Stimulated activated CD4-positive, alpha-beta T cell treated with anti-CD3 and anti-CD28 coated beads, Interleukin-4, amount 100 ng/mL, for 4 hours (primary cell): ENCODE data around the gene PDGFRA.
A peak's percentile ranks its signal among the peaks of the same experiment; 100 is the strongest.

Experiments
- DNase-seq, 2 experiments: peaks; one replicate each; pipeline ENCODE4 v3.0.0-alpha.2; 2020

The PDGFRA gene

DNA sequence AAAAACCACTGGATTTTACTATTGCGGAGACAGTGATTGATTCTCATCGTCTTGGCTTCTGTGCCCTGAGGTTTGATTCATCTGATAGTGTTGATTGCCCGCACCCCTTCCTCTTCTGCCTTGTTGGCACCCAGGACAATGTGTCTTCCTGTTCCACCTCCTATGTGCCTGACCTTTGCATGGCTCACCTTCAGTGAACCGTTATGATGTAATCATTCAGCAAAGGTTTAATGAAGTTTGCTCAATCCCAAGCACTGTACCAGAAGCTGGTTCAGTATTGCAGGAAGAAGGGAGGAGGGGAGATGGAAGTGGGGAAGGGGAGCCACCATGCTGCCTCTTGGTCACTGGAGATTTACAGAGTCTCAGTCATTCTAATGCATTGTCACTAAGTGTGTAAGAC lies 36.3 kb downstream of the PDGFRA start:
- DNase-seq, result no peak

DNA sequence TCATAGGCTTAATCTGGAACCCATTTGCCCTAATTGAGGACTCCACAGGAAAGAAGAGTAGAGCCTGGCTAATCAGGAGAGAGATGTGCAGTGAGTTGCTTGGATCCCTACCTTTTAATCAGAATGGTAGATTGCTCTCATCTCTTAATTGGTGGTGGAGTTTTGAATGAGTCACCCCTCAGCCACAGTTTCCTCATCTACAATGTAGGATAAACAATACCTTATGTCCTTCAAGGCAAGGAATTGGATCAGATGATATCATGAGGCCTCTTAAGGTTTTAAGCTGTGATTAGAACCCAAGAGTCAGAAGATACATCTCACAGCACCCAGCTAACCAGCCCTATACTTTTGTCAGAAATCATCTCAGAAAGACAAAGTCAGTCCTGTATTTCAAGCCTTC lies 39.1 kb downstream of the PDGFRA start:
- no peak for DNase-seq

DNA sequence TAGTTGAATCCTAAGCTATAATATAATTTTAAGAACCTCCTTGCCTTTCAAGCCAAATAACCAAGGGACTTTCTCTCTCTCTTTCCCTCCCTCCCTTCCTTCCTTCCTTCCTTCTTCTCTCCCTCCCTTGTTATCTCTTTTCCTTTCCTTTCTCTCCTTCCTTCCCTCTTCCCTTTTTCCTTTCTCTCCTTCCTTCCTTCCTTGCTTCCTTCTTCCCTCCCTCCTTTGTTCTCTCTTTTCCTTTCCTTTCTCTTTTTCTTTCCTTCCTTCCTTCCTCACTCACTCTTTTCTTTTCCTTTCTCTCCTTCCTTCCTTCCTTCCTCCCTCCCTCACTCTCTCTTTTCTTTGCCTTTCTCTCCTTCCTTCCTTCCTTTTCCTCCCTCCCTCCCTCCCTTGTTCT lies 42.4 kb downstream of the PDGFRA start:
- DNase-seq, result no peak

DNA sequence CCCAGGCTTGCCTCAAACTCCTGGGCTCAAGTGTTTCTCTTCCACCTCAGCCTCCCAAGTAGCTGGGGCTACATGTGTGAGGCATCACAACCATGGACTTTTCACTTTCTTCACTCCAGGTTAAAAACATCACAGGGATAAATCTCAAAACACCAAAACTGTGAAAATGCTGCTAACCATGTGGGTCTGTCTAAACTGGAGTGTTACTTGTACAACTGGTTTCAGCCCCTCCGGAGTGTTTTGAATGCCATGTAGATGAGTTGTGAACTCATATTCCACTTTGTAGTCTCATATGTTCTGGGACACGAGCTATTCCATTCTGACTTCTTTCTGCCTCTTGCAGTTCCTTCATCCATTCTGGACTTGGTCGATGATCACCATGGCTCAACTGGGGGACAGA lies 43.0 kb downstream of the PDGFRA start:
- no peak for DNase-seq

DNA sequence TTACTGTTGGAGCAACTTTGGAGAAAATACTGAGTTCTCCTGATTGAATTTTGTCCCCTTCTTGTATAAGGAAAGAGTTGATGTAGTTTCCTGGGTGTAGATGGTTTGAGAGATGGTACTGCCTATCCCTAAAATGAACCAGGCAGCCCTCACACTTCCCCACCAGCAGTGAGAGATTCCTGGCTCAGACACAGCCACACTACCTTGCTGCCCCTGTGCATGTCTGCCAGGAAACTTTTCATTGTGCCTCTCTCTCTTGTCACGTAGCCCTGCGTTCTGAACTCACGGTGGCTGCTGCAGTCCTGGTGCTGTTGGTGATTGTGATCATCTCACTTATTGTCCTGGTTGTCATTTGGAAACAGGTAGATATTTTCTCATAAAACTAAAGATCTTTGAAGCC lies 45.2 kb downstream of the PDGFRA start:
- DNase-seq, result no peak

DNA sequence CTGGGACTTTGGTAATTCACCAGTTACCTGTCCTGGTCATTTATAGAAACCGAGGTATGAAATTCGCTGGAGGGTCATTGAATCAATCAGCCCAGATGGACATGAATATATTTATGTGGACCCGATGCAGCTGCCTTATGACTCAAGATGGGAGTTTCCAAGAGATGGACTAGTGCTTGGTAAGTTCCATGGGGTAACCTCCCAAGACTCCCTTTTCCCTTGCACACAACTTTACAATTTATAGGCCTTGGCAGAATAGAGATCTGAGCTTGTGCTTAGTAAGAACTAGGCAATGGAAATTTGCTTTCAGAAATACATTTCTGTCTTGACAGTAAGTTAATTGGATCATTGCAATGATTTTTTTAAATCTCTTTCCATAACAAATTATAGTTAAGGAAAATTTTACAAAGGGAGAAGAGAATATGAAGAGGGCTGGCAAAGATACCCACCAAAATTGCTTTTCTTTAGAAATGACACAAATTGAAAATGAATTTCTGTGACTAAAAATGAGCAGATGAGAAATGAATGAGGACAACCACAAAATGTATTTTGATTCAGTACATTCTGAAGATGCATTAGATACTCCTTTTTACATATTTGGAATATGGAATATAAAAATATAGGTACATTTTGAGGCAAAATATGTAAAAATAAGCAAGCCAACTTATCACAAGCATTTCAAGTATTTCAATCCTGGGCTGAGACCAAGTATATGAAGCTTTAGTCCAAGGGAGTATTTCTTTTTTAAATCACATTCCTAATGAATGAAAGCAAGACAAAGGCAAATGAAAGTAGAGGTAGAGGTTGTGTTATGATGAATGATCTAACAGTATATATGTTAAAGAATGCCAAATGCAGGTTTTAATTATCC lies 45.9 kb downstream of the PDGFRA start:
- DNase-seq, result no peak

DNA sequence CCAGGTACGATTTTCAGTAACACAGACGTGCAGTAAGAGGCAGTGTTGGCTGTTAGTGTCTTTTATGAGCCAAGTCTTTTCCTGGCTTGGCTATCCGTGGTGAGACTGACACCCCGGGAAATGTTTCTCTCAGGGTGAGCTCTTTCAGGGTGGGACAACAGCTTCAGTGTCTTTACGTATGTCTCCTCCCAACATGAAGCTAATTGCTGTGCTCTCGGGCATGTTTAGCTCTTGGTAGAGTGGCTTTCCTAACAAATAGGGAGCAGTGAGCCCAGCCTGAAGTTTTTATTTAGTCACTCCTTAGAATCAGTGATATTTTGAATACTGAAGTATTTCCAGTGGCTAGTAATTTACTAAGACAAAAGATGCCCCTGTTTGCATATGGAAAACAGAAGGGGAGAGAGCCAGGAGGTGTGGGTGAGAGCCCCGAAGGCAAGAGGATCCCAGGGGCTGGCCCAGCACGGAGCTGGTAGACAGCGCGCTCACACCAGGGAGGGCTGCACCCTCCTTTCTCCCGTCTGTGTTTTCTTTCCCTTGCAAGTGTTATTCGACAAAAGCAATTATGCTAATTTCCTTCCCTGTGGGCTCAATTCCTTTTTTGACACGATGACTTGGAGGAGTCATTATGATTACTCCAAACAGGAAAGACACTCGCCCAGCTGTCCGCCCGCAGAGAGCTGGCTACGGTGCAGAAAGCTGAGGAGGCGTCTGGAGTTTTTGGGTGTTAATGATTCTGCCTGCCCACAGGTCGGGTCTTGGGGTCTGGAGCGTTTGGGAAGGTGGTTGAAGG lies 47.7 kb downstream of the PDGFRA start:
- no peak for DNase-seq

DNA sequence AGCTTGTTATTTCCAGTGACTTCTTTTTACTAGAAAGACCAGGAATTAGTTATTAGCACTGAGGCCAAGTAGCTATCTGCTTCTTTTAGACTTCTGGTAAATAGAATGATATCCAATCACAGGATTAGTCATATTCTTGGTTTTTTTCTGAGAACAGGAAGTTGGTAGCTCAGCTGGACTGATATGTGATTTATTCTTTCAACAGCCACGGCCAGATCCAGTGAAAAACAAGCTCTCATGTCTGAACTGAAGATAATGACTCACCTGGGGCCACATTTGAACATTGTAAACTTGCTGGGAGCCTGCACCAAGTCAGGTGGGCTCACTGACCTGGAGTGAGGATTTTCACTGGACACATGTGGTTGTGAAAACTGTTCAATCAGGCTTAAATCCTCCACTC lies 48.6 kb downstream of the PDGFRA start:
- no peak for DNase-seq

DNA sequence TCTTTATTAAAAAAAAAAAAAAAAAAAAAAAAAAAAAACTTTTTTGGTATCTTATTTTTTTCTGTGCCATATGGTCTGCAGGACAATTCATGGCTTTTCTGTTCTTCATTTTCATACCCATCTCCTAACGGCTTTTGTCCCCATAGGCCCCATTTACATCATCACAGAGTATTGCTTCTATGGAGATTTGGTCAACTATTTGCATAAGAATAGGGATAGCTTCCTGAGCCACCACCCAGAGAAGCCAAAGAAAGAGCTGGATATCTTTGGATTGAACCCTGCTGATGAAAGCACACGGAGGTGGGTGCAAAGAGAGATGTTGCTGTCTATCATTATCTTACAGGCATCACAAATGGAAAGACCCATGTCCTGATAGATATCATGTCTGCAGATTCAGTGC lies 49.1 kb downstream of the PDGFRA start:
- DNase-seq, result no peak

DNA sequence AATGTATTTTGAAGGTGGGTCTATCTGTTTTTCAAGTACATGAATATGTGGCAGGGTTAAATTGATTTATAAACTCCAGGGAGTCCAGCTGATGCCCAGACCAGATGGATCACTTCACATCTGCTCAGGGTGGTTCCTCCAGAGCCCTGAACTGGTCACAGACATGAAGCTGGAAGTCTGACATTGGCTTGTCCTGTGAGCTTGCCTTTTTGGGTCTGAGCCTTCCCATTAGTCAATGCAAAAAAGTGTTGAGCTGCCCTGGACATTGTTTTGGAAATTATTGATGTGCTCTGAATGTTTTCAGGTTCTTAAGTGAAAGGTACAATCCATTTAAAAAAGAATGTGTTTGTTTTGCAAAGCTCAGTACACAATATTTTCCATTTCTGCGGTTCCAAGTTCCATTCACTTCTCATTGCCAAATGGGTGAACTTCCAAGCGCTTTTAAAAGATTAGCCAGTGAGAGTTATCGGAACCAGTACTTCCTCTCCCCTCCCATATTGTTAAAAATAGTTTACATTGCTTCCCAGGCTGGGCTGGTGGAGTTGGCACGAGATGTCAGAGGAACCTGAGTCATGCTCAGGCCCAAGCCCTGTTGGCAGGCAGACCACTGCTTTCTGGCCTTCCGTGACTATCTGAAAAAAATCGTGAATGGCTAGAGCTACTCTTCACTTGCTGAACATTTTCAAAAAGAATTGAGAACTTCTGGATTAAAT lies 52.1 kb downstream of the PDGFRA start:
- DNase-seq, result no peak

DNA sequence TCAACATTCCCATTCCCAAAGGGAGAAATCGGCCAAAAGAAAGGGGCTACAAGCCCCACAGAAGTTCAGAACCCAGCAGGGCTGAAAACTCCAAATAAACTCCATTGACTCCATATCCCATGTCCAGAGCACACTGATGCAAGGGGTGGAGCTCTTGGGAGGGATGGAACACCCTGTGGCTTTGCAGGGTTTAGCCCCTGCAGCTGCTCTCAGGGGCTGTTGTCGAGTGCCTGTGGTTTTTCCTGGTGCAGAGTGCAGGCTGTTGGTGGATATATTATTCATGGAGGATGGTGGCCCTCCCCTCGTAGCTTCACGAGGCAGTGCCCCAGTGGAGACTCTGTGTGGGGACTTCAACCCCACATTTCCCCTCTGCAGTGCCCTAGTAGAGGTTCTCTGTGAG lies 53.7 kb downstream of the PDGFRA start:
- no peak for DNase-seq

DNA sequence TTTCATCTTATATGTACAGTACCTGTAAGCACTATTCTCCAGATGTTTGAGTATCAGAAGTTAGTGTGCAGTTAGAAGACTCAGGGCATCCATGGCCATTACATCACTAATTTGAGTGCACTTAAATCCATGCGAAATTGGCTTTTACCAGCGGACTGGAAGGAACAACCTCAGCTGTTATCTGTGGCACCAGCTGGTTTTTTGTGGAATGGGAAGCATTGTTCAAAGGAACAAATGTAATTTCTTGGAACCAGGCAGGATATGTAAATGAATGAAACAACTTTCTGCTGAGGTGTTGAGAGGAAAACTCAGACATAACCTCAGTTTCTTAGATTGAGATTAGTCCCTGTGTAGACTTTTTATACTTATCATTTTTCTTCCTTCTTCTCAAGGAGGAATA lies 60.2 kb downstream of the PDGFRA start:
- no peak for DNase-seq

DNA sequence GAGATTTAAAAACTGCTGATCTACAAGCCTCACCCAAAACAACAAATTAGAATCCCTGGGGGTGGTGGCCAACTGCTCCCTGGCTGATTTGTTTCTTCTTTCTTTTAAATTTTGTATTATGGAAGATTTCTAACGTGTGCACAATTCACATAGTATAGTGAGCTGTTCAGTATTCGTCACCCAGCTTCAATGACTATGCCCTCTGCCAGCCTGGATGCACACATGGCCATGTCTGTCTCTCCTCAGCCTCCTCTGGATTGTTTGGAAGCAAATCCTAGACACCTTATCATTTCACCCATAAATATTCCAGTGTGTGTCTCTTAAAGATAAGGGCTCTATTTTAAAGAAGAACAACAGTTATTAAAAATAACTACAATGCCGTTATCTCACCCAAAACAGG lies 61.9 kb downstream of the PDGFRA start:
- DNase-seq, result no peak

DNA sequence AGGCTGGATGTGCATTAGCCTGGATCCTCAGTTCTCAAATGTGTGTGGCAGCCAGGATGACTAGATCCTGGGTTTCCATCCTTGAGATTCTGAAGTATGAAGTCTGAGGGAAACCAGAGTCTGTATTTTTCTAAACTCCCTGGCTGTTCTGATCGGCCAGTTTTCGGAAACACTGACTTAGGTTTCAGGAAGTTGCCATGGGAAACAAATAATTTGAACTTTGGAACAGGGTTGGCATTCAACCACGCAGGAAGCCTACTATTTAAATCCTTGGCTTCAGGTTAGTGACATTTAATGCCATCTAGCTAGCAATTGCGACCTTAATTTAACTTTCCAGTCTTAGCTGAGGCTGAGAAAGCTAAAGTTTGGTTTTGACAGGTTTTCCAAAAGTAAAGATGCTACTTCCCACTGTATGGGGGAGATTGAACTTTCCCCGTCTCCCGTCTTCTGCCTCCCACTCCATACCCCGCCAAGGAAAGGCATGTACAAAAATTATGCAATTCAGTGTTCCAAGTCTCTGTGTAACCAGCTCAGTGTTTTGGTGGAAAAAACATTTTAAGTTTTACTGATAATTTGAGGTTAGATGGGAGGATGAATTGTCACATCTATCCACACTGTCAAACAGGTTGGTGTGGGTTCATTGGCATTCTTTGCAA lies 67.6 kb downstream of the PDGFRA start:
- no peak for DNase-seq

DNA sequence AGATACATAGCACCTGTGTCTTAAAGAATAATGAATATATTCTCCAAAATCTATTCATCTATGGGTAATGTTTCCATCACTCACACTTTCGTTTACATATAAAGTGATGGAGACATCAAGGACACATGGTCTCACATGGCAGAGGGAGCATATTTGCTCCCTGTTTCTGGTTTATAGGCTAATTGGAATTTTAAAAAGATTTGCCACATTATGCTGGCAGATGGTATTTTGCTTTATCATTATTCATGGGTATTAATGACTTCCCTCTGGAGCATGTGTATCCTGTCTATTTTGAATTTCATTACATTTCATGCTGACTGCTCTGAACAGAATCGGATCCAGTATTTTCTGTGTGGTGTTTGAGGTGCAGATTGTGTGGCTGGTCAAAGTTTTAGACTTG lies 79.0 kb downstream of the PDGFRA start:
- DNase-seq, result no peak

DNA sequence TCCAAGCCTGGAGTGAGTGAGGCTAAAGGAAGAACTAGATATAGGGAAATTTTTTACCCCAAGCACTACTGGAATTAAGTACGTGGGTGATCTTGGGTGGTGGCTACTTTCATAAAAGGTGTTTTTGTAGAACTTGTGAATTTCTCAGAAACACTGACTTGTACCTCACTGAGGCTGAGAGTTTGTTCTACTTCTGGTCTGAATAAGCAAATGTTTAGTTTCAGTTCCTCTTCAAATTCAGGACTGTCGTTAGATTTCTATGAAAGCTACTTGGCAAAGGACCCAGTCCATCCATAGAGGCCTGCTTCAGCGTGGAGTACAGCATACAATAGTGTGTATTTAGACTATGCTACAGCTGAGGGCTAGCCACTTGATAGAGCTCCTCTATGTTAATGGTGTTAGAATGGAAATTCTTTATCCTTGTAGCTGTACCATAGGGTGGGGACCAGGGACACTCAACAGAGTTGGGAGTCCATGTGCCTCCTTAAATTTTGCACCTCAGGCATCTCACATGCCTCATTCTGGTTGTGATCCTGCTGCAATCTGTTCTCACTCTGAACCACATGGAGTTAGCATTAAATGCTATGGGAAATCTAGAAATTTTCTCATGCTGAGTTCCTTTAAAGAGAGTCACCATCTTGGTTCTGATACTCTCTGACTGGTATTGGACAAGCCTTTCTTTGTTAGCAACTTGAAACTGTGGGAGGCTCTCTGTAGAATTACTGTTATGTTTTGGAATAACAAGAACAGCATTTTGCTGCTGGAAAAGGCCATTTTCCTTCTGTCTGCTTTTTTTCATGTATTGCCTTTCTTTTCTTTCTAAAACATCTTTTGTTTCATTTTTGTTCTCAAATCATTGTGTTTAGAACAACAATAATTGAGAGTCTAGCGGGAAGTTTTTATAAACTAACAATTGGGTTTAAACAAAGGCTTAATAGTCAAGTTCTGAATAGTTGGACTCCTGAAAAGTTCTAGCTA lies 86.8 kb downstream of the PDGFRA start:
- no peak for DNase-seq

DNA sequence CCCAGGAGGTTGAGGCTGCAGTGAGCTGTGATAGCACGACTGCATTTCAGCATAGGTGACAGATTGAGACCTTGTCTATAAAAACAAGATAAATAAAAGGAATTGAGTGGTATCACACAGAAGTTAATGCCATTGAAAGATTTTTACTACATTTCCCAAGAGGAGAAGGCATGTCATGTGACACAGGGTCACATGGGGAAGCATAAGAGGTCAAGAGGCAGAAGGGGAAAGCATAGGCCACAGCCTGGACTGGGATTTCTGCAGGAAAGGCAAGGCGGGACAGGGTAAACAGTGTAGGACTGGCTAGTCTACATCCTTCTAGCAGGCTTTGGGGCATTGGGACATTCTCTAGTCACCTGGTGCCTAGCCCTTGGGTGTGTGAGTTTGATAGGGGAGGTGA lies 88.6 kb downstream of the PDGFRA start:
- no peak for DNase-seq

DNA sequence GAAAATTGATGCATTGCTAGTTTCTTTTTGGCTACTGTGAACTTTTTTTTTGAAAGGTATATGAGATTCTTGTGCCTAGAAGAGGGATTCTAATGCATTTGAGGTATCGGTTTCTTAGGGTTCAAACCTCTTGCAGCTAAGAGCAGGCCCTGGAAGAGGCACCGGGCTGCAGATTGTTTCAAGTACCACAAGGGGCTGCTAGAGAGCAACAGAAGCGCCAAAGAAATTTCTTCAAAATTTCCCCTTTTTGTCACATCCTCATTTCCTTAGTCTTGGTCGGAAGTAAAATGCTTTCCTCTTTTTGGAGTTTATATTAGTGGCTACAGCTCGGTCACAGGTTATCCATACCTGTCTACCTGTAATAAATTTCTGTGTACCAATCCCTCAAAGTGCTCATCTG lies 89.8 kb downstream of the PDGFRA start:
- DNase-seq, result no peak

DNA sequence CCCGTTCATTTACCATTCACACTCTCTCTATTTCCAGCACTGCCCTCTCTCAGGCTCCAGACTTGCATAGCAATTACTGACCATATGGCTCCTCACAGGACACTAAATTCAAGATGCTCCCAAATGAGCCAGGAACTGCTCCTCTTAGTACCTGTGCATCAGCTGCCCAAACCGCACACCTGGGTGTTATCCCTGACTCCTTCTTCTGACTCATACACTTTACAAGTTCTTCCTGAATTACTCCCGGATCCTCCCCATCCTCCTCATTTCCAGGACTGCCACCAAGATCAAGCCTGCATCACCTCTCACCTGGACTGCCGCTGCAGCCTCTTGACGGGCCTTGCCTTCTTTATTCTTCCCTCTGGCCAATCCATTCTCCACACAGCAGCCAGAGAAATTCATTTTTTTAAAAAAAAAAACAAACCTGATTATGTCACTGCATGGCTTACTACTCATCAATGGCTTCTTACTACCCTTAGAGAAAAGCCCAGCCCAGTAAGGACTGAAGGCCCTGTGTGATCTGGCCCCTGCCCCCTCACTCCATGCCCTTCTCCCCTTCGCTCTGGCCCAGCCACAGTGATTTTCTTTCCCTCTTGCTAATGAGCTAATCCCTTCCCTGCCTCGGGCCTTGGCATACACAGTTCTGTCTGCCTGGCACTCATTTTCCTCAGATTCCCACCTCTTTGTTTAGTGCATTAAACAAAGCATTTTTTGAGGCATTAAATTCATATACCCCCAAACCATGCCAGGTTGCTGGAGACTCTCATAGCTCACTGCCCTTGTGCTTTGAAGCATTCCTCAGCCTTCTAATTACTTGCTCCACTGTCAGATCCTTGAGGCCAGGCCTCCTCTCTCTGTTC lies 92.0 kb downstream of the PDGFRA start:
- DNase-seq, result no peak

DNA sequence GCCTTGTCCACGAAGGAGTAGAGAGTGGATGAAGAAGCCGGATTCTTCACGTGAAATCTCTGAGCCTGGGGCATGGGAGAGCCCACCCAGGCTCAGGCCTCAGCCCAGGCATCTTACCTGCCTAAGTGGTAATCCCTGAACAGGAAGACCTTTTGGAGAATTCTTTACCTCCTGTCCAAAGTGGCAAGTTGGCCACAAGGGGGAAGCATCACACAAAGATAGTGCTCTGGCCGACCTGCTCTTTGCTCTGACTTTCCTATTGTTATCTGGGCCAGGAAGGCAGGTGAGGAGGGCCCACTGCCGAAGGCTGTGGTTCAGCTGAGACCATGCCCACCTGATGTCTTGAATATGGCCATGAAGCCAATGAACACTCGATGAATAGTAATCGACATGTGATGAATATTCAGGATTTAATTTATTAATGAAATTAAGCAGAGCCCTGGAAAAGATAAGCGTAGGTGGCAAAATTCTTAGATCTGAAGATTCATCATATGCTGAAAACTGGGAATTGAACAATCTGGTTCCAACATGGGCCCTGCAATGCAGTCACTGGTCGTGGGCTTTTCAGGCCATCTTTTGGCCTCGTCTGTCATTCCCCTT lies 93.8 kb downstream of the PDGFRA start:
- DNase-seq, result peak; percentile 15

DNA sequence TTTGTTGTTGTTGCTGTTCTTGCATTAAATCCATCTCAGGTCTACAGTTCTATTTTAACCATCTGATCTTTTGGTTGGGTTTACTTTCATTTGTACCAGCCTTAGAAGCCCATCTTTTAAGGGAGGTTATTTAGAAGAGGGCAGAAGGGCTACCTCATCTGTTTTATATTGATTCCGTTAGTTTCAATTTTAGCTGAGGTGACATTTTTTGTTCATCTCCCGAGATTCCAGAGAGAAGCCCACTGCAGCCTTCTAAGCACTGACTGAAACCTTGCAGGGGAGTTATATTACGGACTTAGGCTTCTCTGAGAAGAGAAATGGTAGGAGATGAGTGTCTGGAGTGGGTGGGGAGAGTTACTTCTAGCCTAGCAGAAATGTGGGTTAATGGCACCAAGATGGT lies 101.8 kb downstream of the PDGFRA start:
- DNase-seq, result no peak
